Progenitor cell of endocrine pancreas (in vitro differentiated cells): ENCODE results near the gene BBS1. TPM values are rescaled to one million over a fixed set of nuclear protein-coding genes. Genes with fewer than 3 reads are reported as not detected.

Experiments used
- DNase-seq: peaks from one replicate; pipeline ENCODE4 v3.0.0; 2021; ENCODE audit warnings: low spot score; ENCODE audit not compliant: unreplicated experiment
- H3K27ac Mint-ChIP-seq: 2 replicates; pipeline ENCODE4 v1.8.0; 2021; ENCODE audit warnings: mild to moderate bottlenecking, moderate library complexity, mixed read lengths
- H3K27me3 Mint-ChIP-seq: 2 replicates; pipeline ENCODE4 v1.8.0; 2021; ENCODE audit warnings: mixed read lengths
- H3K36me3 Mint-ChIP-seq: 2 replicates; pipeline ENCODE4 v1.8.0; 2022; ENCODE audit warnings: mixed read lengths; ENCODE audit not compliant: insufficient read depth
- H3K4me1 Mint-ChIP-seq: 2 replicates; pipeline ENCODE4 v1.8.0; 2021; ENCODE audit warnings: low read depth, mixed read lengths
- H3K4me3 Mint-ChIP-seq: 2 replicates; pipeline ENCODE4 v1.8.0; 2021; ENCODE audit warnings: low read depth, mild to moderate bottlenecking, moderate library complexity, mixed read lengths
- H3K9me3 Mint-ChIP-seq: 2 replicates; pipeline ENCODE4 v1.8.0; 2021; ENCODE audit warnings: low read depth, mixed read lengths
- total RNA-seq: library from RNA; stranded (reverse); gene quantifications from 2 replicates; pipeline ENCODE4 v1.2.1, GENCODE V29; 2021
- TF ChIP-seq, protein P1 (sequence below): fragments of 200-600 bp; sonication (generic); IDR thresholded peaks from one replicate; pipeline ENCODE4 v1.5.0; 2021; ENCODE audit warnings: antibody characterized with exemption, mild to moderate bottlenecking; ENCODE audit not compliant: unreplicated experiment

BBS1 gene
- total RNA-seq, 1 donor from 2014 or later = 80.3 TPM

DNA sequence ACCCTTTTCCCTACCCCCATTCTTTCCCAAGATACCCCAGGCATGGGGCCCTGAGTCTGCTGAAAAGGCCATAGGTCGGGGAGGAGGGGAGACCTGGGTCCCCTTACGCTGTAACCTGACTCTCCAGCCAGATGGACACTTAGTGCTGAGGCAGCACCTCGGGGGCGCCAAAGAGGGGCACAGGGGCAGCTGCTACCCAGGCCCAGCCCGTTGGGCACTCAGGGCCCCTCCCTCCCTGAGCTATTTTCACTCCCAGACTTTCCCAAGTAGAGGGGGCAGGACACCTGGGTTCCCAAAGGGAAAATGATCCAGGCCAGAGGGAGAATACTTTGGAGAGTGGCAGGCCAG lies 37.2 kb downstream of the BBS1 start:
- no peaks in the 10 kb centered on the region for H3K9me3 Mint-ChIP-seq
- H3K4me3 Mint-ChIP-seq = no peak overlapping the region
- DNase-seq = no peak
- TF ChIP-seq, protein P1, sequence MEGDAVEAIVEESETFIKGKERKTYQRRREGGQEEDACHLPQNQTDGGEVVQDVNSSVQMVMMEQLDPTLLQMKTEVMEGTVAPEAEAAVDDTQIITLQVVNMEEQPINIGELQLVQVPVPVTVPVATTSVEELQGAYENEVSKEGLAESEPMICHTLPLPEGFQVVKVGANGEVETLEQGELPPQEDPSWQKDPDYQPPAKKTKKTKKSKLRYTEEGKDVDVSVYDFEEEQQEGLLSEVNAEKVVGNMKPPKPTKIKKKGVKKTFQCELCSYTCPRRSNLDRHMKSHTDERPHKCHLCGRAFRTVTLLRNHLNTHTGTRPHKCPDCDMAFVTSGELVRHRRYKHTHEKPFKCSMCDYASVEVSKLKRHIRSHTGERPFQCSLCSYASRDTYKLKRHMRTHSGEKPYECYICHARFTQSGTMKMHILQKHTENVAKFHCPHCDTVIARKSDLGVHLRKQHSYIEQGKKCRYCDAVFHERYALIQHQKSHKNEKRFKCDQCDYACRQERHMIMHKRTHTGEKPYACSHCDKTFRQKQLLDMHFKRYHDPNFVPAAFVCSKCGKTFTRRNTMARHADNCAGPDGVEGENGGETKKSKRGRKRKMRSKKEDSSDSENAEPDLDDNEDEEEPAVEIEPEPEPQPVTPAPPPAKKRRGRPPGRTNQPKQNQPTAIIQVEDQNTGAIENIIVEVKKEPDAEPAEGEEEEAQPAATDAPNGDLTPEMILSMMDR = no peak
- peaks cover 15% of the 10 kb centered on the region for H3K27me3 Mint-ChIP-seq
- H3K36me3 Mint-ChIP-seq = peaks cover under 1% of the 10 kb centered on the region
- H3K4me1 Mint-ChIP-seq = peaks cover 12% of the 10 kb centered on the region
- H3K27ac Mint-ChIP-seq = no peak overlapping the region

DNA sequence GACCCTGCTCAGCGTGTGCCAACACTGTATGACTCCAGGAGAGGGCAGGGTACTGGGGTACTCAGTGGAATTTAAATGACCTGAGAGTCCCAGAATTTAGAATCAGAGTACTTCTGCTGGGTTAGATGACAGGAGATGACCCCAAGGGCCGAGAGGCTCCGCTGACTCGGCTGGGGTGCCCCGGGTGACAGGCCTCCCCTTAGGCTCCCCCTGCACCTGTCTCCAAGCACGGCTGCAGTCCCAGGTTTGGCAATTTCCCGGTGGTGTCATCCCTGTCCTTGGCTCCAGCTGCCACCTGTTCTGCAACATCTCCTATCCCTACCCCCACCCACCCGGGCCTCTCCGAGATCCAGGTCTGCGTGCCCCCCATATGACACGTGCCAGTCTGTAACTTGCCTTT lies 37.6 kb downstream of the BBS1 start:
- TF ChIP-seq, protein P1 = no peak
- H3K4me3 Mint-ChIP-seq = no peak overlapping the region
- peaks cover 12% of the 10 kb centered on the region for H3K4me1 Mint-ChIP-seq
- no peaks in the 10 kb centered on the region for H3K9me3 Mint-ChIP-seq
- H3K27me3 Mint-ChIP-seq = peaks cover 15% of the 10 kb centered on the region
- H3K36me3 Mint-ChIP-seq = no peaks in the 10 kb centered on the region
- no peak for DNase-seq
- no peak overlapping the region for H3K27ac Mint-ChIP-seq

DNA sequence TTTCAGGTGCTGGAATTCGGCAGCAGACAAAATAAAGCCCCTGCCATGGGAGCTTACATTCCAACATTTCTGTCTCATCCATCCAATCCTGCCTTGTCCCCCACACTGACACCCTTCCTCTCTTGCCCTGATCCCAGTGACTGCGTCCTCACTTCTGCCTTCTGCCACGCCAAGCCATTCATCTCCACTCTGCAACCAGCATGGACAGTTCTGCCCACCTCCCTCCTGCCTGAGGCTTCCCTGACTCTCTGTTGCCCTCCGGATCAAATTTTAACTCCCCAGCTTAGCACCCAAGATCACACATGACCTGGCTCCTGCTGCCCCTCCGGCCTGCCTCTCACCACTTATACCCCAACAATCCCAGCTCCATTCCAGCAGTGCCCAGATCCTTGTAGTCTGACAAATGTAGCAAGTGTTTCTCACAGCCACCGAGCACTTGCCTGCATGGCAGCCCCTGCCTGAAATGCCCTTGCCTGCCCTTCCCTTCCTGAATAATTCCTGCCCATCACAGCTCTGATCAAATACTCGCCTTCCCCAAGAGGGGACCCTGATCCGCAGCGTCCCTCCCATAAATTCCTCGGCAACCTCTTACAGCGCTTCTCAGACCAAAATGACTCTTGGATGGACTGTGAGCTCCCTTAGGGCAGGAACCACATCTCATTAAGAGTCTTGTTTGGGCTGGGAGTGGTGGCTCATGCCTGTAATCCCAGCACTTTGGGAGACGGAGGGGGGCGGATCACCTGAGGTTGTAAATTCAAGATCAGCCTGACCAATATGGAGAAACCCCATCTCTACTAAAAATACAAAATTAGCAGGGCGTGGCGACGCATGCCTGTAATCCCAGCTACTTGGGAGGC lies 38.6 kb downstream of the BBS1 start:
- peaks cover 15% of the 10 kb centered on the region for H3K27me3 Mint-ChIP-seq
- H3K9me3 Mint-ChIP-seq = no peaks in the 10 kb centered on the region
- no peak overlapping the region for H3K27ac Mint-ChIP-seq
- TF ChIP-seq, protein P1 = no peak
- peak overlapping the region; percentile 1 for H3K4me3 Mint-ChIP-seq
- DNase-seq = no peak
- H3K36me3 Mint-ChIP-seq = no peaks in the 10 kb centered on the region
- H3K4me1 Mint-ChIP-seq = peaks cover 10% of the 10 kb centered on the region

DNA sequence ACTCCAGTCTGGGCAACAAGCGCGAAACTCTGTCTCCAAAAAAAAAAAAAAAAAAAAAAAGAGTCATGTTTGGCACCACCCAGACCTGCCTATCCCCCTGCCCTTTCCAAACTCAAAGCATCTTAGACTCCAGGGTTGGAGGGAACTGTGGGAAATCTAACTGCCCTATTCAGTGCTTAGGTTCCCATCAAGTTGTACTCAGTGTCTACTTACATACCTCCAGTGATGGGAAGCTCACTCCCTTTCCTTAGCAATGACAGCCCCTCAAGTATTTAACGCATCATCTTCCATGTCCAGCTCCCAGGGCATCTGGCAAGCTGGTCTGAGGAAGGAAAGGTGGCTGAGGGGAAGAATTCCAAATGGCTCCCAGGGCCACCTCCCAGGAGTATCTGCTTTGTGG lies 39.3 kb downstream of the BBS1 start:
- H3K36me3 Mint-ChIP-seq = no peaks in the 10 kb centered on the region
- peaks cover 6% of the 10 kb centered on the region for H3K4me1 Mint-ChIP-seq
- no peak overlapping the region for H3K27ac Mint-ChIP-seq
- TF ChIP-seq, protein P1 = no peak
- H3K9me3 Mint-ChIP-seq = no peaks in the 10 kb centered on the region
- no peak for DNase-seq
- H3K27me3 Mint-ChIP-seq = peaks cover 15% of the 10 kb centered on the region
- no peak overlapping the region for H3K4me3 Mint-ChIP-seq

DNA sequence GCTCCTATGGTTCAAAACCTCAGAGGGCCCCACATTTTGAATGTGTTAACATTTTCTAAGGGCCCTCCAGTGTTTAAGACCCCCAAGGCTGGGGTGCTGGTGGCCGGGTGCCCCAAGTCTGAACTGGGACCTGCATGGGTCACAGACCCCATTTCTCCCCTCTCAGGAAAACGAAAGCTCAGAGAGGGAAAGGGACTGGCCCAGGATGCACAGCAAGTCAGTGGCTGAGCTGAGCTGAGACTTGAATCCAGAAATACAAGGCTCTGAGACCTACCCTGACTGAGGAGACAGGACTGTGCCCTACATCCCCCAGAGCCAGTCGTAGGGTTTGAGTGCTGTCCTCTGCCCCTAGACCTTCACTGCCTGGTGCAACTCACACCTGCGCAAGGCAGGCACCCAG lies 40.5 kb downstream of the BBS1 start:
- H3K4me3 Mint-ChIP-seq = no peak overlapping the region
- H3K4me1 Mint-ChIP-seq = peaks cover 3% of the 10 kb centered on the region
- no peak overlapping the region for H3K27ac Mint-ChIP-seq

More for the DNA sequence above, 40.5 kb downstream of the BBS1 start:
- Mint-ChIP-seq H3K27me3 (peaks cover 15% of the 10 kb centered on the region), H3K9me3 (no peaks in the 10 kb centered on the region), H3K36me3 (no peaks in the 10 kb centered on the region)
- DNase-seq = no peak
- TF ChIP-seq, protein P1 = no peak
